ENCODE data around the gene CYP4F8. TPM values are rescaled to one million over a fixed set of nuclear protein-coding genes. Genes with fewer than 3 reads are reported as not detected.

The CYP4F8 gene, protein sequence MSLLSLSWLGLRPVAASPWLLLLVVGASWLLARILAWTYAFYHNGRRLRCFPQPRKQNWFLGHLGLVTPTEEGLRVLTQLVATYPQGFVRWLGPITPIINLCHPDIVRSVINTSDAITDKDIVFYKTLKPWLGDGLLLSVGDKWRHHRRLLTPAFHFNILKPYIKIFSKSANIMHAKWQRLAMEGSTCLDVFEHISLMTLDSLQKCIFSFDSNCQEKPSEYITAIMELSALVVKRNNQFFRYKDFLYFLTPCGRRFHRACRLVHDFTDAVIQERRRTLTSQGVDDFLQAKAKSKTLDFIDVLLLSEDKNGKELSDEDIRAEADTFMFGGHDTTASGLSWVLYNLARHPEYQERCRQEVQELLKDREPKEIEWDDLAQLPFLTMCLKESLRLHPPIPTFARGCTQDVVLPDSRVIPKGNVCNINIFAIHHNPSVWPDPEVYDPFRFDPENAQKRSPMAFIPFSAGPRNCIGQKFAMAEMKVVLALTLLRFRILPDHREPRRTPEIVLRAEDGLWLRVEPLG
- not detected in 2 replicates for total RNA-seq

DNA sequence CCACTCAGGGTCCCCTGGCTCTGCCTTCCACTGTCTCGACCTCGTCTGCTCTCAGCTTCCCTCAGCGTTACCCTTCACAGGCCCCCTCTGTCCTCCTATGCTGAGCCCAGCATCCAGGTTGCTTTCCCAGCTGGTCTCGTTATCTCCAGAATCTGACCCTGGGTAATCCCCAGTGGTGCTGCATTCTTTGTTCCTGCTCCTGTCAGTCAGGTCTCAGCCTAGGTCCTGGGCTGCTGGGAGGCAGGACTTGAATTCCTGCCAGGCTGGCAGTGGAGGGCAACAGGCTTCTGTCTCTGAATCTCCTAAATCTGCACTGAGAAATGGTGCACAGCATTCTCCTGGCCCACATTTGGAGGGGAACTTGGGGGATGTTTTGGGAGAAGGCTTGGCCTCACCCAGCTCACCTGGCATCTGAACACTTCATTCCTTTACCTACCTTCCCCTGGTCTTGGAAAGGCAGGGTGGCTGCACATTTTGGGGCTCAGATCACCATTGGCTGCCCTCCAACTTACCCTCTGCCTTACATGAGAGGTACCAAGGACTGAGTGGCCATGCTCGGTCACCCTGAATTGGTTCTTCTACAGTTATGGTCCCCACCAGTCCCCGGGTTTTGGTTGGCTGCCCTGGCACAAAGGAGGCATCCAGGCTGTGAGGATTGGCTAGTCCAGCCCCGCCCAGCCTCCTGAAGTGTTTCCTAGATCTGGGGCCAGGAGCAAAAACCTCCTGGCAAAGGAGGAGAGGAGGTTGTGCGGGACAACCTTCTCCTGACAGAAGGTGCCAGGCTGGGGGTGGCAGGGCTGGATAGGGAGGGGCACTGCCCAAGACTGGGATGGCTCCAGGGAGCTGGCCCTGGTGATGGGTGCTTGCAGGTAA lies at the start of gene CYP4F8:
TSS of gene CYP4F8 (plus strand) at position 712 of the 873 bp plus-strand sequence. CDS start 399 bp downstream, outside the sequence.
- no peak for DNase-seq (ENCODE audit: low spot score)
- H3K27ac Mint-ChIP-seq: no peak within 1 kb of the TSS
- no peaks in the 10 kb centered on the region for H3K27me3 Mint-ChIP-seq (ENCODE audit: insufficient read depth)
- no peaks in the 10 kb centered on the region for H3K4me1 Mint-ChIP-seq (ENCODE audit: low read depth)
- intact Hi-C loops (cut with micrococcal nuclease): no loop called here
- H3K36me3 Mint-ChIP-seq (ENCODE audit: low read depth): no peaks in the 10 kb centered on the region
- no peak within 1 kb of the TSS for H3K4me3 Mint-ChIP-seq
- no peaks in the 10 kb centered on the region for H3K9me3 Mint-ChIP-seq

DNA sequence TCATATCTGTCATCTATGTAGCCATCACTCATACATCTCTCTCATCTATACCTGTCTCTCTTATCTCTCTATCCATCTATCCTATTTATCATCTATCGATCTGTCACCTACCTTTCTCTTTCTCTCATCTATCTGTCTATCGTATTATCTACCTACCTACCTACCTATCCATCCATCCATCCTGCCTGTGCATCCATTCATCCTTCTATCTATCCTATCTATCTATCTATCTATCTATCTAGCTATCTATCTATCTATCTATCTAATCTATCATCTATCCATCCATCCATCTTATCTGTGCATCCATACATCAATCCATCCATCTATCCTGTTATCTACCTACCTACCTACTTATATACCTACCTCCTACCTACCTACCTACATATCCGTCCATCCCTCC lies 44.6 kb upstream of the CYP4F8 start:
- intact Hi-C loops (cut with micrococcal nuclease): no loop called here
- Mint-ChIP-seq H3K4me1 (ENCODE audit: low read depth) (no peaks in the 10 kb centered on the region), H3K9me3 (no peaks in the 10 kb centered on the region), H3K27ac (no peak overlapping the region), H3K4me3 (no peak overlapping the region), H3K27me3 (ENCODE audit: insufficient read depth) (peaks cover 11% of the 10 kb centered on the region), H3K36me3 (ENCODE audit: low read depth) (no peaks in the 10 kb centered on the region)
- no peak for DNase-seq (ENCODE audit: low spot score)

DNA sequence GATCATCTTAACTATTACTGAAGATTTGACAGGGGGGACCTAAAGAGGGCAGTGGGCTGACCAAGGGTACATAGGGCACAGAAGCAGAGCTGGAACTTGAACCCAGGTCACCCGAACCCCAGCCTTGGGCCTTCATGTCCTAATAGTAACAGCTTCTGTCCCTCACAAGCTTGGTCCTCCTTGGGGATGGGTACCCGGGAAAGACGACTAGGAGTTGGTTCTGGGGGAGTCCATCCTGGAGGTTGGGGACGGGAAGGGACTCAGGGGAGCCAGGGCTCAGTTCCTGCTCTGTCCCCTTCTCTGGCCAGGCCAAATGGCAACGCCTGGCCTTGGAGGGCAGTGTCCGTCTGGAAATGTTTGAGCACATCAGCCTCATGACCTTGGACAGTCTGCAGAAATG lies 39.6 kb upstream of the CYP4F8 start:
- Mint-ChIP-seq H3K27ac (no peak overlapping the region), H3K27me3 (ENCODE audit: insufficient read depth) (peaks cover 4% of the 10 kb centered on the region), H3K9me3 (no peaks in the 10 kb centered on the region), H3K4me1 (ENCODE audit: low read depth) (no peaks in the 10 kb centered on the region), H3K36me3 (ENCODE audit: low read depth) (no peaks in the 10 kb centered on the region), H3K4me3 (no peak overlapping the region)
- DNase-seq (ENCODE audit: low spot score): no peak
- intact Hi-C loops (cut with micrococcal nuclease): no loop called here

DNA sequence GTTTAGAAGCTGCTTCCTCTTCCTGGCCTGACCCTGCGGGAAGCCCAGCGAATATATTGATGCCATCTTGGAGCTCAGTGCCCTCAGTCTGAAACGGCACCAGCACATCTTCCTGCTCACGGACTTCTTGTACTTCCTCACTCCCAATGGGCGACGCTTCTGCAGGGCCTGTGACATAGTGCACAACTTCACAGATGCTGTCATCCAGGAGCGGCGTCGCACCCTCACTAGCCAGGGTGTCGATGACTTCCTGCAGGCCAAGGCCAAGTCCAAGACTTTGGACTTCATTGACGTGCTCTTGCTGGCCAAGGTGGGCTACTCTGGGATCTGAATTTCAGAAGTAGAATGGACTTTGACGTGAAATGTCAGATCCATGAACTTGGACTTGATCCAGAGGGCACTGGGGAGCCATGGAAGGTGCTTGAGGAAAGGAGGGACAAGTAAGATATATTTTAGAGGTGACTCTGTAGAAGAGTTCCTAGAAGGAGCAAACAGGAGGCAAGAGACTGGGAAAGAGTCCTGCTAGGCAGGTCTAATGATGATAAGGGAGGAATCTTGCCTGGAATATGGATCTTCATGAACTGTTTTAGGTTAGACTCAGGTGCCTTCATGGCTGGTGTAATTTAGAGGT lies 38.4 kb upstream of the CYP4F8 start:
- no peak for DNase-seq (ENCODE audit: low spot score)
- intact Hi-C loops (cut with micrococcal nuclease): no loop called here
- Mint-ChIP-seq H3K27me3 (ENCODE audit: insufficient read depth) (peaks cover 9% of the 10 kb centered on the region), H3K36me3 (ENCODE audit: low read depth) (no peaks in the 10 kb centered on the region), H3K27ac (no peak overlapping the region), H3K9me3 (no peaks in the 10 kb centered on the region), H3K4me3 (no peak overlapping the region), H3K4me1 (ENCODE audit: low read depth) (no peaks in the 10 kb centered on the region)

DNA sequence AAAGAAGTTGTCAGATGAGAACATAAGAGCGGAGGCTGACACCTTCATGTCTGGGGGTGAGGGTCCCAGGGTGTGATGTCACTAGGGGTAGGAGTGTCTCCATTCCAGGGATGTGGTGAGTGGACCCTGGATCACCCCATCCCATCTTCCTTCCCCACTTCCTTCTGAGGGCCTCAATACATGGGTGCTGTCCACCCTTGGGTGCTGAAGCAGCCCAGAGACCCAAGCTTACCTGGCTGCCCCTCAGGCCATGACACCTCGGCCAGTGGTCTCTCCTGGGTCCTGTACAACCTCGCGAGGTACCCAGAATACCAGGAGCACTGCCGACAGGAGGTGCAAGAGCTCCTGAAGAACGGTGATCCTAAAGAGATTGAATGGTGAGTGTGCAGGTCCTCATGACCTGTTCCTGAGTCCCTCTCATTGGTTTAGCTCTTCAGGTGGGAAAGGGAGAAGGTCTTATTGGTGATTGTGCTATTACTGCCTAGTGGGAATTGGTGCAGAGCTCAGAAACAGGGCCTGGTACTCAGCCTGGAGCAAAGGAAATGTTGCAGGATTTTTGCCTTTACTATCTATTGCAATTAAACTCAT lies 37.7 kb upstream of the CYP4F8 start:
- Mint-ChIP-seq H3K36me3 (ENCODE audit: low read depth) (no peaks in the 10 kb centered on the region), H3K4me3 (no peak overlapping the region), H3K27me3 (ENCODE audit: insufficient read depth) (peaks cover 9% of the 10 kb centered on the region), H3K9me3 (no peaks in the 10 kb centered on the region), H3K27ac (no peak overlapping the region), H3K4me1 (ENCODE audit: low read depth) (no peaks in the 10 kb centered on the region)
- no peak for DNase-seq (ENCODE audit: low spot score)
- intact Hi-C loops (cut with micrococcal nuclease): no loop called here

DNA sequence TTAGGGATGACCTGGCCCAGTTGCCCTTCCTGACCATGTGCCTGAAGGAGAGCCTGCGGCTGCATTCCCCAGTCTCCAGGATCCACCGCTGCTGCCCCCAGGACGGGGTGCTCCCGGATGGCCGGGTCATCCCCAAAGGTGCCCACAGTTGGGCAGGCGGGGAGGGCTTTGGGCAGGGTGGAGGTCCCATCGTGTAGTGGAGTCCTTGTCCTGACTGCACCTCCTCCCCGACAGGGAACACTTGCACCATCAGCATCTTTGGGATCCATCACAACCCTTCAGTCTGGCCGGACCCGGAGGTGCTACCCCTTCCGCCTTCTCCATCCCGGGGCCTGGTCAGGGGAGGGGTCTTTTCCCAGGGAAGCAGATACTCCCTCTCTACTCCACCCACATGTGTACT lies 31.7 kb upstream of the CYP4F8 start:
- H3K4me3 Mint-ChIP-seq: no peak overlapping the region
- H3K4me1 Mint-ChIP-seq (ENCODE audit: low read depth): no peaks in the 10 kb centered on the region
- H3K36me3 Mint-ChIP-seq (ENCODE audit: low read depth): no peaks in the 10 kb centered on the region
- H3K27me3 Mint-ChIP-seq (ENCODE audit: insufficient read depth): peaks cover 8% of the 10 kb centered on the region
- H3K9me3 Mint-ChIP-seq: no peaks in the 10 kb centered on the region
- no peak overlapping the region for H3K27ac Mint-ChIP-seq
- no peak for DNase-seq (ENCODE audit: low spot score)
- intact Hi-C loops (cut with micrococcal nuclease): no loop called here

DNA sequence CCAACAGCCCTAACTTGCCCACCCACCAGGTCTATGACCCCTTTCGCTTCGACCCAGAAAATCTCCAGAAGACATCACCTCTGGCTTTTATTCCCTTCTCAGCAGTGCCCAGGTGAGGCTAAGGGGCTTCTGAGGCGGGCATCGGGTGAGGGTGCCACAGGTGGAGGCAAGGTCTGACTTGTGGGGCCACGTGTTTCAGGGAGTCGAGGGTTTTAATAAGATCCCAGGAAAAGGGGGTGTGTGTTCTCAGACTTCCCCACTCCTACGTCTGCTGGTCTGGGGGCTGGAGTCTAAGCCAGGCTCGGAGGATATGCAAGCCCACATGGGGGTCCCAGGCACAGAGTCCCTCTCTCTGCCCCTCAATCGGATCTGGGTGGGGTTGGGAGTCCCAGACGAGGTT lies 30.9 kb upstream of the CYP4F8 start:
- H3K36me3 Mint-ChIP-seq (ENCODE audit: low read depth): no peaks in the 10 kb centered on the region
- peaks cover 8% of the 10 kb centered on the region for H3K27me3 Mint-ChIP-seq (ENCODE audit: insufficient read depth)
- no peak overlapping the region for H3K27ac Mint-ChIP-seq
- DNase-seq (ENCODE audit: low spot score): no peak
- no peaks in the 10 kb centered on the region for H3K4me1 Mint-ChIP-seq (ENCODE audit: low read depth)
- no peak overlapping the region for H3K4me3 Mint-ChIP-seq
- intact Hi-C loops (cut with micrococcal nuclease): no loop called here
- H3K9me3 Mint-ChIP-seq: no peaks in the 10 kb centered on the region

DNA sequence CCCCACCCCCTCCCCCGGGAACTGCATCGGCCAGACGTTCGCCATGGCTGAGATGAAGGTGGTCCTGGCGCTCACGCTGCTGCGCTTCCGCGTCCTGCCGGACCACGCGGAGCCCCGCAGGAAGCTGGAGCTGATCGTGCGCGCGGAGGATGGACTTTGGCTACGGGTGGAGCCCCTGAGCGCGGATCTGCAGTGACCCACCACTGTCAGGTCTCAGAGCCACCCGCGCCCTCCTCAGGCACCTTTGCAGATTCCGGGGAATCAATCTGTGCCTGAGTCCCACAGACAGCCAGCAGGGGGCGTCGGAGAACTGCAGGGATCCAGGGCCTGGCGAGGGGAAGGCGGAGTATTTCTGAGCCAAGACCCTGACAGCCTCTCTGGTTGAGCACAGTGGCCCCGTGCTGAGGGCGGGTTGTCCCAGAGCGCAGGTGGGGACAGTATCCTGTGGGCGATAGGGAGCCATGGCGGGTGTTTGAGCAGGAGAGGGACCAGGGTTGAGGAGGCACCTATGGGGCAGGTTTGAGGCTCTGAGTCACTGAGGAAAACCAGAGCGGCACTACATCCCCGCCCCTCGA lies 30.4 kb upstream of the CYP4F8 start:
- H3K27me3 Mint-ChIP-seq (ENCODE audit: insufficient read depth): peaks cover 8% of the 10 kb centered on the region
- no peaks in the 10 kb centered on the region for H3K4me1 Mint-ChIP-seq (ENCODE audit: low read depth)
- no peaks in the 10 kb centered on the region for H3K9me3 Mint-ChIP-seq
- intact Hi-C loops (cut with micrococcal nuclease): no loop called here
- H3K36me3 Mint-ChIP-seq (ENCODE audit: low read depth): no peaks in the 10 kb centered on the region
- no peak overlapping the region for H3K4me3 Mint-ChIP-seq
- H3K27ac Mint-ChIP-seq: no peak overlapping the region
- DNase-seq (ENCODE audit: low spot score): peak; percentile 67

- H3K36me3 Mint-ChIP-seq (ENCODE audit: low read depth): no peaks in the 10 kb centered on the region
- DNase-seq (ENCODE audit: low spot score): no peak
- H3K27me3 Mint-ChIP-seq (ENCODE audit: insufficient read depth): peaks cover 3% of the 10 kb centered on the region
- H3K4me1 Mint-ChIP-seq (ENCODE audit: low read depth): no peaks in the 10 kb centered on the region
- no peak overlapping the region for H3K4me3 Mint-ChIP-seq
- no peaks in the 10 kb centered on the region for H3K9me3 Mint-ChIP-seq
- intact Hi-C loops (cut with micrococcal nuclease): no loop called here
- H3K27ac Mint-ChIP-seq: no peak overlapping the region
Observed at GRCh38 chr19:15587663-15588062, 27.4 kb upstream of the CYP4F8 start.

- H3K4me3 Mint-ChIP-seq: no peak overlapping the region
- no peaks in the 10 kb centered on the region for H3K9me3 Mint-ChIP-seq
- no peaks in the 10 kb centered on the region for H3K27me3 Mint-ChIP-seq (ENCODE audit: insufficient read depth)
- no peaks in the 10 kb centered on the region for H3K36me3 Mint-ChIP-seq (ENCODE audit: low read depth)
- H3K27ac Mint-ChIP-seq: no peak overlapping the region
- no peaks in the 10 kb centered on the region for H3K4me1 Mint-ChIP-seq (ENCODE audit: low read depth)
- no peak for DNase-seq (ENCODE audit: low spot score)
- intact Hi-C loops (cut with micrococcal nuclease): no loop called here
Observed at GRCh38 chr19:15588265-15588664, 26.8 kb upstream of the CYP4F8 start.

DNA sequence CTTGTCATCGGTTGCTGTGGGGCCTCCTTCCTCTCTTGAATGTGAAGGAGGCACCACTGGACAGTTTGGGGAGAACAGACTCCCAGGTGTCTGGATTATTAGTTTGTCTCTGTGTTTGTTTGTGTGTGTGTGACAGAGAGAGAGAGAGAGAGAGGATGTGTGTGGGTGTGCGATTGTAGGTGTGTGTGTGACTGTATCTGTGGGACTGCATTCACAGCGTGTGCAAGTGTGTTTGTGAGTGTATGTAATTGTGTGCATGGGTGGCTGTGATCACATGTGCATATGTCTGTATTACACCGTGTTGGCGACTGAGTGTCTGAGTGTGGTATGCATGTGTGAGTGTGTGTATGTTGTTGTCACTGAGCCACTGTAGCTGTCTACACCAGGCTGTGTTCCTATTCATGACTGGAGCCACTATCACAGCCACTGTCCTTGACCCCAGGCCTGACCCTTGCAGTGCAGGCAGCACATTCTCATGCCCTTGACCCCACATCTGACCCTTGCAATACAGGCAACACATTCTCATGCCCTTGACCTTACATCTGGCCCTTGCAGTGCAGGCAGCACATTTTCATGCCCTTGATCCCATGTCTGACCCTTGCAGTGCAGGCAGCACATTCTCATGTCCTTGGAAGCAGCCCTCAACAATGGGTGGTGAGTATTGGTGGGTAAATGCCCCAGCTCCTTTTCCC lies 25.1 kb upstream of the CYP4F8 start:
- no peak for DNase-seq (ENCODE audit: low spot score)
- no peak overlapping the region for H3K27ac Mint-ChIP-seq
- peaks cover 4% of the 10 kb centered on the region for H3K27me3 Mint-ChIP-seq (ENCODE audit: insufficient read depth)
- no peak overlapping the region for H3K4me3 Mint-ChIP-seq
- H3K9me3 Mint-ChIP-seq: no peaks in the 10 kb centered on the region
- H3K36me3 Mint-ChIP-seq (ENCODE audit: low read depth): no peaks in the 10 kb centered on the region
- intact Hi-C loops (cut with micrococcal nuclease): no loop called here
- no peaks in the 10 kb centered on the region for H3K4me1 Mint-ChIP-seq (ENCODE audit: low read depth)

- intact Hi-C loops (cut with micrococcal nuclease): no loop called here
Observed at GRCh38 chr19:15591796-15592195, 23.2 kb upstream of the CYP4F8 start.

More at GRCh38 chr19:15591796-15592195, 23.2 kb upstream of the CYP4F8 start:
- no peaks in the 10 kb centered on the region for H3K36me3 Mint-ChIP-seq (ENCODE audit: low read depth)
- no peaks in the 10 kb centered on the region for H3K4me1 Mint-ChIP-seq (ENCODE audit: low read depth)
- no peak overlapping the region for H3K27ac Mint-ChIP-seq
- no peak for DNase-seq (ENCODE audit: low spot score)
- no peak overlapping the region for H3K4me3 Mint-ChIP-seq
- H3K27me3 Mint-ChIP-seq (ENCODE audit: insufficient read depth): peaks cover 6% of the 10 kb centered on the region
- peaks cover 10% of the 10 kb centered on the region for H3K9me3 Mint-ChIP-seq
